Measurements from ENCODE around the gene NOC2L. TPM values are rescaled to one million over a fixed set of nuclear protein-coding genes. Genes with fewer than 3 reads are reported as not detected.
A peak's percentile ranks its signal among the peaks of the same experiment; 100 is the strongest.

NOC2L gene
- total and polyA plus RNA-seq, 2 donors (not counting 1 experiment from before 2014, with no cell fraction given): 34.1 to 61.1 TPM

DNA sequence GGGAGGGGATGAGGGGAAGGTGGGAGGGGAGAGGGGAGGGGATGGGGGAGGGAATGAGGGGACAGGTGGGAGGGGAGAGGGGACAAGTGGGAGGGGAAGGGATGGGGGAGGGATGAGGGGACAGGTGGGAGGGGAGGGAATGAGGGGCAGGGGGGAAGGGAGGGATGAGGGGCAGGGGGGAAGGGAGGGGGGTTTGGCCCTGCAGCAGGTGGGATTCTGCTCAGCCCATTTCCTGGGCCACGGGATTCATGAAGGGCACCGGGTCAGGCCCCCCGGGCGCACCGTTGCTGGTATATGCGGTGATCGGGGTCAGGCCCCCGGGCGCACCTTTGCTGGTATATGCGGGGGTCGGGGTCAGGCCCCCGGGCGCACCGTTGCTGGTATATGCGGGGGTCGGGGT lies 50.4 kb downstream of the NOC2L start:
- Histone ChIP-seq H2AFZ (ENCODE audit: low read length) (no peak overlapping the region), H3K9me3 (ENCODE audit: control insufficient read depth, insufficient read depth, low read depth, low read length) (no peaks in the 10 kb centered on the region), H3K36me3 (ENCODE audit: control insufficient read depth, insufficient read depth, low read length) (no peaks in the 10 kb centered on the region), H3K4me1 (ENCODE audit: control insufficient read depth, extremely low read depth, insufficient read depth, low read length) (peaks cover 8% of the 10 kb centered on the region), H3K4me3 (replicated peaks in 1 of 4; ENCODE audit: control extremely low read depth in 1 of 4, insufficient read depth in 1 of 4, low read depth in 3 of 4, low read length in 4 of 4) (no peak overlapping the region), H3K27ac (ENCODE audit: insufficient read depth, low read length) (no peak overlapping the region), H3K9ac (ENCODE audit: insufficient read depth, low read length) (no peak overlapping the region), H4K20me1 (ENCODE audit: control insufficient read depth, extremely low read depth, insufficient read depth, low read length) (no peaks in the 10 kb centered on the region), H3K79me2 (ENCODE audit: control insufficient read depth, insufficient read depth, low read length) (no peaks in the 10 kb centered on the region), H3K4me2 (ENCODE audit: extremely low read depth, insufficient read depth, low read length) (no peak overlapping the region), H3K27me3 (ENCODE audit: control insufficient read depth, insufficient read depth, low read length) (peaks cover 2% of the 10 kb centered on the region)
- TF ChIP-seq, protein P1, sequence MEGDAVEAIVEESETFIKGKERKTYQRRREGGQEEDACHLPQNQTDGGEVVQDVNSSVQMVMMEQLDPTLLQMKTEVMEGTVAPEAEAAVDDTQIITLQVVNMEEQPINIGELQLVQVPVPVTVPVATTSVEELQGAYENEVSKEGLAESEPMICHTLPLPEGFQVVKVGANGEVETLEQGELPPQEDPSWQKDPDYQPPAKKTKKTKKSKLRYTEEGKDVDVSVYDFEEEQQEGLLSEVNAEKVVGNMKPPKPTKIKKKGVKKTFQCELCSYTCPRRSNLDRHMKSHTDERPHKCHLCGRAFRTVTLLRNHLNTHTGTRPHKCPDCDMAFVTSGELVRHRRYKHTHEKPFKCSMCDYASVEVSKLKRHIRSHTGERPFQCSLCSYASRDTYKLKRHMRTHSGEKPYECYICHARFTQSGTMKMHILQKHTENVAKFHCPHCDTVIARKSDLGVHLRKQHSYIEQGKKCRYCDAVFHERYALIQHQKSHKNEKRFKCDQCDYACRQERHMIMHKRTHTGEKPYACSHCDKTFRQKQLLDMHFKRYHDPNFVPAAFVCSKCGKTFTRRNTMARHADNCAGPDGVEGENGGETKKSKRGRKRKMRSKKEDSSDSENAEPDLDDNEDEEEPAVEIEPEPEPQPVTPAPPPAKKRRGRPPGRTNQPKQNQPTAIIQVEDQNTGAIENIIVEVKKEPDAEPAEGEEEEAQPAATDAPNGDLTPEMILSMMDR (conservative IDR thresholded peaks at IDR 0.05 in 1 of 2, IDR thresholded peaks at IDR 0.05 in 1 of 2; ENCODE audit: low read depth in 1 of 2, low read length in 2 of 2): no peak
- TF ChIP-seq EZH2 (IDR thresholded peaks at IDR 0.05; ENCODE audit: low read length, missing control alignments): no peak
- no peak for DNase-seq (ENCODE audit: low read depth in 2 of 2)

DNA sequence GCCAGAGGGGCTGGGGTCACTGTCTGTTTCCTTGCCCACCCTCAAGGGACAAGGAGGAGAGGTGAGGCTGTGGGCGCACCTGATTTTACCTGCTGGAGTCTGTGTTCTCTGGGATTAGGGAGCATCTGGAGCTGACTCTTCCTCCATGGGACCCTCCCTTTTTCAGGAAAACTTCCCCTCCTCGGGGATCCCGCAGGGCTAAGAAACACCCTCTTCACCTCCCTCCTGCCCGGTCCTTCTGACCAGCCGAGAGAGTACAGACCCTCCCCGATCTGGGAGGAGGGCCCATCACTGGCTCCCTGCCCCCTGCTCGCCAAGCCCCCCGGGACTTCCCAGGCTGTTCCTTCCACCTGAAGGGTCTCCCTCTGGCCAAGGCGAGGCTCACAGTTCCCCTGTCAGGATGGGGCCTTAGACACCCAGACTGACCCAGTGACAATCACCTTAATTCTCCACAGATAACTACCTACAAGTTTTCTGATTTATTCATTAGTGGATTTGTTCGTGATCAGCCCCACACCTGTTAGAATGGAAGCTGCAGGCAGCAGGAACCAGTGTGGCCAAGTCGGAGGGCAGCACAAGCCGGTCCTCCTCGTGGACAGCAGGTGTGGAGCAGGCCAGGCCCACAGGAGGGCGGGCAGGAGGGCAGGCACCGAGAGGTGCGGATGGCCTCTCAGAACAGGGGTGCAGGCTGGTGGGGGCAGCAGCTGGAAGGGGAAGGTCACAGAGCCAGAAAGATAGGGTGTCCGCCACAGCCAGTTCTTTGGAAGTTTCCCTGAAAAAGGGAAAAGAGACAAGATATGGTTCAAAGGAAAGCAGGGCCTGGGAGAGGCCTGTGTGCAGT lies 51.2 kb downstream of the NOC2L start:
- no peak overlapping the region for H3K9ac ChIP-seq (ENCODE audit: insufficient read depth, low read length)
- peaks cover 8% of the 10 kb centered on the region for H3K4me1 ChIP-seq (ENCODE audit: control insufficient read depth, extremely low read depth, insufficient read depth, low read length)
- TF ChIP-seq, protein P1 (conservative IDR thresholded peaks at IDR 0.05 in 1 of 2, IDR thresholded peaks at IDR 0.05 in 1 of 2; ENCODE audit: low read depth in 1 of 2, low read length in 2 of 2): no peak
- TF ChIP-seq EZH2 (IDR thresholded peaks at IDR 0.05; ENCODE audit: low read length, missing control alignments): no peak
- H3K27me3 ChIP-seq (ENCODE audit: control insufficient read depth, insufficient read depth, low read length): peaks cover 2% of the 10 kb centered on the region
- no peak overlapping the region for H3K4me2 ChIP-seq (ENCODE audit: extremely low read depth, insufficient read depth, low read length)
- H3K36me3 ChIP-seq (ENCODE audit: control insufficient read depth, insufficient read depth, low read length): no peaks in the 10 kb centered on the region
- no peak overlapping the region for H2AFZ ChIP-seq (ENCODE audit: low read length)
- no peak overlapping the region for H3K4me3 ChIP-seq (replicated peaks in 1 of 4; ENCODE audit: control extremely low read depth in 1 of 4, insufficient read depth in 1 of 4, low read depth in 3 of 4, low read length in 4 of 4)
- H3K9me3 ChIP-seq (ENCODE audit: control insufficient read depth, insufficient read depth, low read depth, low read length): no peaks in the 10 kb centered on the region
- H3K27ac ChIP-seq (ENCODE audit: insufficient read depth, low read length): no peak overlapping the region
- no peaks in the 10 kb centered on the region for H3K79me2 ChIP-seq (ENCODE audit: control insufficient read depth, insufficient read depth, low read length)
- DNase-seq (ENCODE audit: low read depth in 2 of 2): no peak
- H4K20me1 ChIP-seq (ENCODE audit: control insufficient read depth, extremely low read depth, insufficient read depth, low read length): no peaks in the 10 kb centered on the region

DNA sequence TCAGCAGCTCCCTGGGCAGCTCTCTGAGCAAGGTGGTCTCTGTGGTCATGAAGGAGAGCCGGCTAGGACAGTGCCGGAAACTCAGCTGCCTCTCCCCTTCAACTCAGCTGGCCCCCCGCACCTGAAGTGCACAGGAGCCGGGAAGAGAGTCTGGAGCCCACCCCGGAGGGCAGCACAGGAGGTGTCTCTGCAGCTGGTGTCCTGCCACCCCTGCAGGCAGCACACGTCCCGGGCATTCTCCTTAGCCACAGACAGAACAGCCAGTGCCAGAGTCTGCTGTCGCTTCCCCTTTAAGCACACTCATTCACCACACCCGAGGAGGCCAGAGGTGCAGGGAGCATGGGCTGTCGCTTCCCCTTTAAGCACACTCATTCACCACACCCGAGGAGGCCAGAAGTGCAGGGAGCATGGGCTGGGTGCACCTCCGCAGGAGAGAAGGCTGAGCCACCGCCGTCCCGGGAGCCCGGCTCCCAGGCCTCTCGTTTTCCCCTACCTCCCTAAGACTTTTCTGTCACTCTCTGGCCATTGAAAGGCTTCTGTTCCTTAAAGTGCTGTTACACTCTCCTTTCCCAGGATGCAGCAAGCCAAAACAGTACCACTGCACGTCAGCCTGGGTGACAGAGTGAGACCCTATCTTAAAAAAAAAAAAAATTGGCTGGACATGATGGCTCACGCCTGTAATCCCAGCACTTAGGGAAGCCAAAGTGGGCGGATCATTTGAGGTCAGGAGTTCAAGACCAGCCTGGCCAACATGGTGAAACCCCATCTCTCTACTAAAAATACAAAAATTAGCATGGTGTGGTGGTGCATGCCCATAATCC lies 52.2 kb downstream of the NOC2L start:
- Histone ChIP-seq H3K4me2 (ENCODE audit: extremely low read depth, insufficient read depth, low read length) (no peak overlapping the region), H2AFZ (ENCODE audit: low read length) (no peak overlapping the region), H3K79me2 (ENCODE audit: control insufficient read depth, insufficient read depth, low read length) (no peaks in the 10 kb centered on the region), H3K4me3 (replicated peaks in 1 of 4; ENCODE audit: control extremely low read depth in 1 of 4, insufficient read depth in 1 of 4, low read depth in 3 of 4, low read length in 4 of 4) (no peak overlapping the region), H4K20me1 (ENCODE audit: control insufficient read depth, extremely low read depth, insufficient read depth, low read length) (no peaks in the 10 kb centered on the region), H3K27me3 (ENCODE audit: control insufficient read depth, insufficient read depth, low read length) (peaks cover under 1% of the 10 kb centered on the region), H3K9me3 (ENCODE audit: control insufficient read depth, insufficient read depth, low read depth, low read length) (no peaks in the 10 kb centered on the region), H3K27ac (ENCODE audit: insufficient read depth, low read length) (no peak overlapping the region), H3K9ac (ENCODE audit: insufficient read depth, low read length) (no peak overlapping the region), H3K36me3 (ENCODE audit: control insufficient read depth, insufficient read depth, low read length) (no peaks in the 10 kb centered on the region), H3K4me1 (ENCODE audit: control insufficient read depth, extremely low read depth, insufficient read depth, low read length) (peaks cover 8% of the 10 kb centered on the region)
- DNase-seq (ENCODE audit: low read depth in 2 of 2): peak; percentile 69 to 70
- TF ChIP-seq, protein P1 (conservative IDR thresholded peaks at IDR 0.05 in 1 of 2, IDR thresholded peaks at IDR 0.05 in 1 of 2; ENCODE audit: low read depth in 1 of 2, low read length in 2 of 2): no peak
- no peak for TF ChIP-seq EZH2 (IDR thresholded peaks at IDR 0.05; ENCODE audit: low read length, missing control alignments)
